Measurements from ENCODE around the gene KCNJ9. TPM values are rescaled to one million over a fixed set of nuclear protein-coding genes. Genes with fewer than 3 reads are reported as not detected.
"Not testable (repeated sequence)": the region's sequence is repeated elsewhere in the genome, so short reads cannot be mapped to it uniquely, and the experiment has no call there.

The KCNJ9 gene
- total and polyA plus RNA-seq, 12 donors = 0.01 to 0.09 (median 0.07) TPM; not detected in 8

DNA sequence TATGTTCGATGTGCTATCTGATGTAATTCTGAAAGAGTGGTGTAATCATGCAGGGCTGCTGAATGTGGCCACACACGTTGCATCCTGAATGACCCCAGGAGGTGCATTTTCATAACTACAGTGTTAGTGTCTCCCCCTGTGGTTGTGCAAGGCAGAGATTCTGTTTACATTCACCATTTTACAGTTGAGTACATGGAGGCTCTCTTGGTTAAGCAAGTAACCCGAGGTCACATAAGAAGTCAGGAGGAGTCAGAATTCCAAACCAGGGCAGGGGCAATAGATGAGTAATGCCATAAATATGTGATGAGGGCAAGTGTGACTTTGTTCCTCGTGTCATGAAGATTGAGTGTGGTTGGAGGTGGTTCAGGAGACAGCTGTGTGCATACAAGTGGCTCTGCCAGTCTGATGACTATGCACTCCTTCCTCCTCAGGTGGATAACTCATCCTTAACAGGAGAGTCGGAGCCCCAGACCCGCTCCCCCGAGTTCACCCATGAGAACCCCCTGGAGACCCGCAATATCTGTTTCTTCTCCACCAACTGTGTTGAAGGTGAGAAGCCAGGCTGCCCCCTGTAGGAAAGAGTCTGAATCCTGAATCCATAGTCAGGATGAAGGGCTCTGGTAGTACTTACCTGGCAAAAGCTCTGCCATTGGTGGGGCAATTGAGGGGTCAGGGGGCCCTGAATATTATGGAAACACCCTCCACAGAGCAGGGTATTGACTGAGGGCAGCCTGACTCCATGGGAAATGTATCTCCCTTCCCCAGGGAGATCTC, 43.6 kb downstream of the KCNJ9 start:
- ATAC-seq (peak; percentile 13 to 84 (median 74)), DNase-seq (peak in 1 of 2 donors; percentile 27)
- intact Hi-C loops (cut with DNase I) = no loop called here
- peaks cover 0 to 91% (median 45%) of the 10 kb centered on the region in 9 donors for H3K4me1 ChIP-seq
- 61 to 70% methylated on average over 8 of the region's 8 CpGs for WGBS, 2 donors
- peak overlapping the region; percentile 6 to 82 (median 70) for H3K27ac ChIP-seq
- H3K4me3 ChIP-seq = no peak overlapping the region
- no peaks in the 10 kb centered on the region for H3K9me3 ChIP-seq
- TF ChIP-seq, protein P1, sequence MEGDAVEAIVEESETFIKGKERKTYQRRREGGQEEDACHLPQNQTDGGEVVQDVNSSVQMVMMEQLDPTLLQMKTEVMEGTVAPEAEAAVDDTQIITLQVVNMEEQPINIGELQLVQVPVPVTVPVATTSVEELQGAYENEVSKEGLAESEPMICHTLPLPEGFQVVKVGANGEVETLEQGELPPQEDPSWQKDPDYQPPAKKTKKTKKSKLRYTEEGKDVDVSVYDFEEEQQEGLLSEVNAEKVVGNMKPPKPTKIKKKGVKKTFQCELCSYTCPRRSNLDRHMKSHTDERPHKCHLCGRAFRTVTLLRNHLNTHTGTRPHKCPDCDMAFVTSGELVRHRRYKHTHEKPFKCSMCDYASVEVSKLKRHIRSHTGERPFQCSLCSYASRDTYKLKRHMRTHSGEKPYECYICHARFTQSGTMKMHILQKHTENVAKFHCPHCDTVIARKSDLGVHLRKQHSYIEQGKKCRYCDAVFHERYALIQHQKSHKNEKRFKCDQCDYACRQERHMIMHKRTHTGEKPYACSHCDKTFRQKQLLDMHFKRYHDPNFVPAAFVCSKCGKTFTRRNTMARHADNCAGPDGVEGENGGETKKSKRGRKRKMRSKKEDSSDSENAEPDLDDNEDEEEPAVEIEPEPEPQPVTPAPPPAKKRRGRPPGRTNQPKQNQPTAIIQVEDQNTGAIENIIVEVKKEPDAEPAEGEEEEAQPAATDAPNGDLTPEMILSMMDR (IDR thresholded peaks at IDR 0.05) = no peak
- H3K36me3 ChIP-seq = peaks cover 0 to 91% (median 0%) of the 10 kb centered on the region in 9 donors
- H3K27me3 ChIP-seq = no peaks in the 10 kb centered on the region

DNA sequence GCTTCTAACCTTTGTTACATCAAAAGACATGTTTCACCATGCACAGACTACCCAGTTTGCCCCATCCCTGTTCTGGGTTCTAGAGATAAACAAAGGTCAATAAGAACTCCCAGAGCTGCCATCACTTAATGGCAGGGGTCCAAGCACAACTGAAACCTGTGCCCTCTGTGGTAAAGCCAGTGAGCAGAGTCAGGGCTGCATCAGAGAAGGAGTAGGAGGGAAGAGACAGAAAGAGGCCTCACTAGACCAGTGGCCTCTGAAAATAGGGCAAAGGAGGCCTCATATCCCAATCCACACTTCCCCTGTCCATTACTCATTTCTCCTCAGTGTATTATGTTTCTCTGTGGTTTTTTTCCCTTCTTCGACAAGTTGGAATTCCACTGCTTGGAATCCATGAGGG, 44.4 kb downstream of the KCNJ9 start:
- intact Hi-C loops (cut with DNase I) = no loop called here
- DNase-seq = no peak
- Histone ChIP-seq H3K27me3 (no peaks in the 10 kb centered on the region), H3K4me1 (peaks cover 0 to 91% (median 50%) of the 10 kb centered on the region in 9 donors), H3K36me3 (peaks cover 0 to 98% (median 4%) of the 10 kb centered on the region in 9 donors), H3K4me3 (no peak overlapping the region), H3K27ac (peak overlapping the region in 8 of 10 donors; percentile 37 to 82 (median 76)), H3K9me3 (no peaks in the 10 kb centered on the region)
- 84 to 89% methylated on average over 1 of the region's 1 CpG for WGBS, 2 donors
- ATAC-seq = peak in 2 of 8 donors; percentile 8 to 28
- TF ChIP-seq, protein P1 (IDR thresholded peaks at IDR 0.05) = no peak

DNA sequence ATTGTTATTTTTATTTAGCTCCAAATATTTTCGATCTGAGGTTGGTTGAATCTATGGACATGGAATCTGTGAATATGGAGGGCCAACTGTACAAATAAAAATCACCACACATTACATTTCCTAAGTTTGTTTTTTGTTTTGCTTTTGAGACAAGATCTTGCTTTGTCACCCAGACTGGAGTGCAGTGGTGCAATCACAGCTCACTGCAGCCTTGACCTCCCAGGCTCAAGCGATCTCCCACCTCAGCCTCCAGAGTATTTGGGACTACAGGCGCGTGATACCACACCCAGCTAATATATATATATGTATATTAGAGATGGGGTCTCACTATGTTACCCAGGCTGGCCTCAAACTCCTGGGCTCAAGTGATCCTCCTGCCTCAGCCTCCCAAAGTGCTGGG, 45.0 kb downstream of the KCNJ9 start:
- H3K4me3 ChIP-seq; H3K9me3 ChIP-seq; DNase-seq; H3K27me3 ChIP-seq; intact Hi-C loops (cut with DNase I); ATAC-seq: not testable (repeated sequence)
- WGBS, 2 donors = 68 to 80% methylated on average over 4 of the region's 4 CpGs
- Histone ChIP-seq H3K4me1 (peaks cover 0 to 92% (median 55%) of the 10 kb centered on the region in 9 donors), H3K36me3 (peaks cover 0 to 98% (median 4%) of the 10 kb centered on the region in 9 donors), H3K27ac (peak overlapping the region in 5 of 10 donors; percentile 61 to 88 (median 79))

DNA sequence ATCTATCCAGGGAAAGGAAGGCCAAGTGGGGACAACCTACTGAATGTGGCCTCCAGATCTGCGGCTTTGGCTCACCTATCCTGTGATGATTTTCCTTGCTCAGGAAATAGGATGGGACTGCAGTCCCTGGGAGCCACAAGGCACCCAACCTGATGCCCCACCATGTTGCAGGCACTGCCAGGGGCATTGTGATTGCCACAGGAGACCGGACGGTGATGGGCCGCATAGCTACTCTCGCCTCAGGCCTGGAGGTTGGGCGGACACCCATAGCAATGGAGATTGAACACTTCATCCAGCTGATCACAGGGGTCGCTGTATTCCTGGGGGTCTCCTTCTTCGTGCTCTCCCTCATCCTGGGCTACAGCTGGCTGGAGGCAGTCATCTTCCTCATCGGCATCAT, 46.0 kb downstream of the KCNJ9 start:
- Histone ChIP-seq H3K4me1 (peaks cover 0 to 98% (median 59%) of the 10 kb centered on the region in 9 donors), H3K27me3 (no peaks in the 10 kb centered on the region), H3K9me3 (no peaks in the 10 kb centered on the region), H3K36me3 (peaks cover 0 to 92% (median 4%) of the 10 kb centered on the region in 9 donors), H3K4me3 (no peak overlapping the region), H3K27ac (peak overlapping the region in 9 of 10 donors; percentile 3 to 88 (median 70))
- 95 to 96% methylated on average over 9 of the region's 9 CpGs for WGBS, 2 donors
- TF ChIP-seq, protein P1 (IDR thresholded peaks at IDR 0.05) = no peak
- ATAC-seq (no peak), DNase-seq (no peak)
- intact Hi-C loops (cut with DNase I) = no loop called here

All from heart right ventricle (tissue), 16 donors.